B cell (primary cell): ENCODE results near the gene PIGC. TPM values are rescaled to one million over a fixed set of nuclear protein-coding genes. Genes with fewer than 3 reads are reported as not detected.

Experiments
- ATAC-seq: fragments of 200-7000 bp; cut with Tn5 transposase; one replicate; pipeline ENCODE4 v1.10.0; 2021; ENCODE audit warnings: low read depth, mild to moderate bottlenecking, moderate number of reproducible peaks, moderate library complexity
- CTCF ChIA-PET: fragments of 350-600 bp; sonication (Branson Sonifier 250); formaldehyde crosslinking; loops from one replicate; lab custom pipeline; 2021; ENCODE audit warnings: antibody characterized with exemption, inconsistent platforms; lab: Charles Lee
- POLR2A ChIA-PET: fragments of 350-600 bp; sonication (Branson Sonifier 250); formaldehyde crosslinking; loops from one replicate; lab custom pipeline; 2021; ENCODE audit warnings: antibody characterized with exemption; lab: Charles Lee
- DNase-seq: peaks from one replicate; pipeline ENCODE4 v3.0.0; 2013
- H2AFZ ChIP-seq: 2 replicates; pipeline ENCODE4 v1.6.1; 2012; ENCODE audit warnings: mild to moderate bottlenecking, low read depth, low read length; ENCODE audit not compliant: insufficient read depth, poor library complexity, severe bottlenecking
- H3K27ac ChIP-seq, 2 donors: 1 replicate in 1 of 2; 2 replicates in 1 of 2; pipeline ENCODE4 v1.5.1; 2012 to 2013; ENCODE audit warnings: low read length in 2 of 2, mild to moderate bottlenecking in 2 of 2, moderate library complexity in 1 of 2
- H3K27me3 ChIP-seq, 4 experiments: fragments of 200-600 bp in 1 of 4; sonication (generic) in 1 of 4; replicated peaks in 1 of 4; 1 replicate in 2 of 4; 2 replicates in 2 of 4; pipeline versions ENCODE4 v1.6.1 to v1.7.0; 2013 to 2016; ENCODE audit warnings: low read length in 3 of 4, mild to moderate bottlenecking in 2 of 4, mixed read lengths in 1 of 4, moderate library complexity in 1 of 4; ENCODE audit not compliant: insufficient read depth in 4 of 4, control insufficient read depth in 3 of 4; ENCODE audit errors: control extremely low read depth in 1 of 4
- H3K36me3 ChIP-seq, 2 experiments: replicated peaks in 1 of 2; 1 replicate in 1 of 2; 2 replicates in 1 of 2; pipeline versions ENCODE4 v1.6.1 to v1.7.1; 2013; ENCODE audit warnings: low read length in 1 of 2; ENCODE audit not compliant: insufficient read depth in 2 of 2, control insufficient read depth in 1 of 2; ENCODE audit errors: control extremely low read depth in 1 of 2, extremely low read depth in 1 of 2
- H3K4me1 ChIP-seq, 2 donors: fragments of 200-600 bp in 1 of 2; sonication (generic) in 1 of 2; 1 replicate in 1 of 2; 2 replicates in 1 of 2; pipeline versions ENCODE4 v1.5.1 to v1.6.1; 2013 to 2017; ENCODE audit warnings: low read length in 2 of 2; ENCODE audit not compliant: control insufficient read depth in 2 of 2, insufficient read depth in 2 of 2
- H3K4me2 ChIP-seq: replicated peaks from 2 replicates; pipeline ENCODE3; 2012; ENCODE audit warnings: mild to moderate bottlenecking, low read depth, low read length; ENCODE audit not compliant: poor library complexity, severe bottlenecking
- H3K4me3 ChIP-seq, 5 experiments: fragments of 200-600 bp in 1 of 5; sonication (generic) in 1 of 5; 1 replicate in 3 of 5; 2 replicates in 2 of 5; pipeline versions ENCODE4 v1.5.1 to v1.7.0; 2011 to 2016; ENCODE audit warnings: low read length in 4 of 5, mild to moderate bottlenecking in 4 of 5, low read depth in 2 of 5, control low read depth in 1 of 5, moderate library complexity in 1 of 5; ENCODE audit not compliant: insufficient read depth in 1 of 5; ENCODE audit errors: control extremely low read depth in 1 of 5, extremely low read depth in 1 of 5
- H3K79me2 ChIP-seq: fragments of 200-600 bp; sonication (generic); one replicate; pipeline ENCODE4 v1.6.0; 2016; ENCODE audit warnings: low read length; ENCODE audit not compliant: control insufficient read depth, insufficient read depth
- H3K9ac ChIP-seq: fragments of 200-600 bp; sonication (generic); 2 replicates; pipeline ENCODE4 v1.6.1; 2017; ENCODE audit warnings: mild to moderate bottlenecking, low read length, moderate library complexity
- H3K9me3 ChIP-seq, 3 donors: one replicate each; pipeline versions ENCODE4 v1.6.1 to v1.7.1; 2013; ENCODE audit warnings: low read length in 2 of 3; ENCODE audit not compliant: control insufficient read depth in 2 of 3, insufficient read depth in 1 of 3; ENCODE audit errors: control extremely low read depth in 1 of 3
- H4K20me1 ChIP-seq: 2 replicates; pipeline ENCODE4 v1.6.0; 2012; ENCODE audit warnings: mild to moderate bottlenecking, low read length; ENCODE audit not compliant: insufficient read depth, control insufficient read depth, poor library complexity, severe bottlenecking
- H3K27ac Mint-ChIP-seq: one replicate; pipeline ENCODE4 v1.8.0; 2021; ENCODE audit warnings: mixed read lengths
- H3K27me3 Mint-ChIP-seq: one replicate; pipeline ENCODE4 v1.8.0; 2021; ENCODE audit warnings: mixed read lengths
- H3K4me1 Mint-ChIP-seq: one replicate; pipeline ENCODE4 v1.8.0; 2021; ENCODE audit warnings: mixed read lengths
- H3K4me3 Mint-ChIP-seq: one replicate; pipeline ENCODE4 v1.8.0; 2021; ENCODE audit warnings: mixed read lengths
- H3K9me3 Mint-ChIP-seq: one replicate; pipeline ENCODE4 v1.8.0; 2022; ENCODE audit warnings: mixed read lengths; ENCODE audit not compliant: insufficient read depth
- EZH2 ChIP-seq: IDR thresholded peaks from 2 replicates; pipeline ENCODE4 v1.6.1; 2012; ENCODE audit warnings: borderline replicate concordance, low read depth, mild to moderate bottlenecking, moderate library complexity, low read length; ENCODE audit not compliant: insufficient read depth, poor library complexity, severe bottlenecking
- WGBS: methylation state at CpG from one replicate; pipeline ENCODE4 v1.1.5; 2013; ENCODE audit warnings: missing lambda C conversion rate; ENCODE audit not compliant: insufficient coverage; 5-methylcytosine and 5-hydroxymethylcytosine counted together
- intact Hi-C: fragments of 100-400 bp; cut with micrococcal nuclease; formaldehyde crosslinking; loops from one replicate; pipeline ENCODE4 v1.10.0; 2022
- polyA plus RNA-seq: library from polyadenylated mRNA; depleted of rRNA; stranded (reverse); fragments of >200 nt; gene quantifications from 2 replicates; pipeline ENCODE4 v1.2.3, GENCODE V29; 2012
- total RNA-seq, 2 donors: library from RNA; stranded (reverse); fragments of 120-200 nt in 1 of 2; gene quantifications; 1 replicate in 1 of 2; 2 replicates in 1 of 2; pipeline versions ENCODE4 v1.2.3 to v1.2.4, GENCODE V29; 2013 to 2022
- TF ChIP-seq, protein P1 (sequence below): fragments of 200-600 bp; IDR thresholded peaks from one replicate; pipeline ENCODE4 v1.8.0; 2022; ENCODE audit warnings: antibody characterized with exemption, mild to moderate bottlenecking

PIGC gene
- total and polyA plus RNA-seq, 2 donors (not counting 1 experiment from before 2014, with no cell fraction given), result 16.2 to 28.8 TPM

DNA sequence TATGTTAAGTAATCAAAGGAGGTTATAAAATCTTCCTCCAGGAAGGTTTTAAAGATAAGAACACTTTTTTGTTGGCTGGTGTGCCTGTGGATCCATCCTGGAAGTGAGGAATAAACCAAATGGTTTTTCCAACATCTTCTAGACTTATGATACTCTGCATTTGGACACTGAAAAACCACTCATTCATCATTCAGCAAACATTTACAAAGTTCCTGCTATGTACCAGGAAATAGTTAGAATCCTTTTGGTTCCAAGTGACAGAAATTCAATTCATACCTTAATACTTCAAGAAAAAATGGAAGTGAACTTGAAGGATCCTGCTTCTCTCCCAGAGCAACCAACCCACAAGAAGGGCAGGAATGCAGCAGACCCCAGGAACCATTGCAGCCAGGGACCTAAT is 39.6 kb upstream of the PIGC start:
- Histone ChIP-seq H3K9ac (no peak overlapping the region), H3K4me2 (no peak overlapping the region), H3K27me3 (no peaks in the 10 kb centered on the region), H3K27ac (no peak overlapping the region), H3K79me2 (no peaks in the 10 kb centered on the region), H3K4me3 (no peak overlapping the region), H3K9me3 (no peaks in the 10 kb centered on the region), H3K36me3 (no peaks in the 10 kb centered on the region), H3K4me1 (no peaks in the 10 kb centered on the region), H2AFZ (no peak overlapping the region), H4K20me1 (no peaks in the 10 kb centered on the region)
- peaks cover 25% of the 10 kb centered on the region for H3K27me3 Mint-ChIP-seq
- H3K9me3 Mint-ChIP-seq, result no peaks in the 10 kb centered on the region
- no peak for DNase-seq
- TF ChIP-seq EZH2, result no peak
- TF ChIP-seq, protein P1, sequence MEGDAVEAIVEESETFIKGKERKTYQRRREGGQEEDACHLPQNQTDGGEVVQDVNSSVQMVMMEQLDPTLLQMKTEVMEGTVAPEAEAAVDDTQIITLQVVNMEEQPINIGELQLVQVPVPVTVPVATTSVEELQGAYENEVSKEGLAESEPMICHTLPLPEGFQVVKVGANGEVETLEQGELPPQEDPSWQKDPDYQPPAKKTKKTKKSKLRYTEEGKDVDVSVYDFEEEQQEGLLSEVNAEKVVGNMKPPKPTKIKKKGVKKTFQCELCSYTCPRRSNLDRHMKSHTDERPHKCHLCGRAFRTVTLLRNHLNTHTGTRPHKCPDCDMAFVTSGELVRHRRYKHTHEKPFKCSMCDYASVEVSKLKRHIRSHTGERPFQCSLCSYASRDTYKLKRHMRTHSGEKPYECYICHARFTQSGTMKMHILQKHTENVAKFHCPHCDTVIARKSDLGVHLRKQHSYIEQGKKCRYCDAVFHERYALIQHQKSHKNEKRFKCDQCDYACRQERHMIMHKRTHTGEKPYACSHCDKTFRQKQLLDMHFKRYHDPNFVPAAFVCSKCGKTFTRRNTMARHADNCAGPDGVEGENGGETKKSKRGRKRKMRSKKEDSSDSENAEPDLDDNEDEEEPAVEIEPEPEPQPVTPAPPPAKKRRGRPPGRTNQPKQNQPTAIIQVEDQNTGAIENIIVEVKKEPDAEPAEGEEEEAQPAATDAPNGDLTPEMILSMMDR, result no peak
- no peak overlapping the region for H3K27ac Mint-ChIP-seq
- no peak for ATAC-seq
- H3K4me3 Mint-ChIP-seq, result no peak overlapping the region
- POLR2A ChIA-PET, result no interaction called here
- intact Hi-C loops, result no loop called here
- CTCF ChIA-PET, result no interaction called here
- H3K4me1 Mint-ChIP-seq, result no peaks in the 10 kb centered on the region

DNA sequence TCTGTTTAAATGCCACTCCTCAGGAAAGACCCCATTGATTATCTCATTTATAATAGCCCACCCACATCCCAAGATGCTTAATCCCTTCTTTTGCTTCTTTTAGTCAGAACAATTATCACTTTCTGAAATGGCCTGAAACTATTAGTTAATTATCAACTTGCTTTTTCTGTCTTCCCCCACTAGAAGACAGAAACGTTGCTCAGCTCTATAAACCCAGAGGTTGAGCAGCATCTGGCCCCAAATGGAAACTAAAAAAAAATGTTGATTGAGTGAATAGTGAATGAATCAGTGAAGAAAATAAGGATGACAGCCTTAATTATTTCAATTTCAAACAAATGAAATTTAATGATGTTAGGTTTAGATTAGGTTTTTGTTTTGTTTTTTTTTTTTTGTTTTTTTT is 38.2 kb upstream of the PIGC start:
- TF ChIP-seq EZH2, result no peak
- TF ChIP-seq, protein P1, result no peak
- ChIA-PET POLR2A (no interaction called here), CTCF (no interaction called here)
- Mint-ChIP-seq H3K4me3 (no peak overlapping the region), H3K27ac (no peak overlapping the region), H3K4me1 (no peaks in the 10 kb centered on the region), H3K27me3 (peaks cover 17% of the 10 kb centered on the region), H3K9me3 (no peaks in the 10 kb centered on the region)
- Histone ChIP-seq H3K36me3 (no peaks in the 10 kb centered on the region), H3K9ac (no peak overlapping the region), H3K79me2 (no peaks in the 10 kb centered on the region), H2AFZ (no peak overlapping the region), H4K20me1 (no peaks in the 10 kb centered on the region), H3K27ac (no peak overlapping the region), H3K4me1 (no peaks in the 10 kb centered on the region), H3K4me2 (no peak overlapping the region), H3K27me3 (no peaks in the 10 kb centered on the region), H3K4me3 (no peak overlapping the region), H3K9me3 (no peaks in the 10 kb centered on the region)
- ATAC-seq, result no peak
- DNase-seq, result no peak
- no CpG with 5 or more reads among the region's 1 CpG for WGBS
- intact Hi-C loops, result no loop called here
